GM21526 (cell line): Measurements from ENCODE around the gene ANKRD13D.

Experiments used
- ATAC-seq: cut with Tn5 transposase; IDR thresholded peaks from one replicate; pipeline ENCODE4 v1.9.1; 2021; ENCODE audit warnings: moderate library complexity; ENCODE audit not compliant: unreplicated experiment, low FRiP score

ANKRD13D gene

GRCh38 chr11:67261640-67261945, 27.5 kb upstream of the ANKRD13D start:
- no peak for ATAC-seq

GRCh38 chr11:67261946-67262681, 27.0 kb upstream of the ANKRD13D start:
- ATAC-seq, result no peak

GRCh38 chr11:67262731-67263675, 26.1 kb upstream of the ANKRD13D start:
- ATAC-seq, result no peak

GRCh38 chr11:67264260-67264659, 24.8 kb upstream of the ANKRD13D start:
- no peak for ATAC-seq

GRCh38 chr11:67264877-67265632, 24.0 kb upstream of the ANKRD13D start:
- no peak for ATAC-seq

- no peak for ATAC-seq
These were observed 23.3 kb upstream of the ANKRD13D start for GRCh38 chr11:67265633-67266448.

GRCh38 chr11:67266449-67267187, 22.5 kb upstream of the ANKRD13D start, which contains the start of gene GRK2:
Gene GRK2, plus strand, starts transcription at chr11:67266473. Its CDS starts 227 bp downstream, at chr11:67266700.
- ATAC-seq, result no peak

- peak; percentile 1 for ATAC-seq
These were observed 21.7 kb upstream of the ANKRD13D start for GRCh38 chr11:67267188-67268080.

- ATAC-seq, result peak; percentile 34
These were observed 20.8 kb upstream of the ANKRD13D start for GRCh38 chr11:67268081-67268961.

GRCh38 chr11:67268962-67269268, 20.2 kb upstream of the ANKRD13D start:
- no peak for ATAC-seq

- ATAC-seq, result no peak
These were observed 19.5 kb upstream of the ANKRD13D start for GRCh38 chr11:67269401-67270255.

GRCh38 chr11:67270256-67271204, 18.6 kb upstream of the ANKRD13D start:
- no peak for ATAC-seq

- ATAC-seq, result no peak
These were observed 17.9 kb upstream of the ANKRD13D start for GRCh38 chr11:67271205-67271540.

GRCh38 chr11:67271541-67272284, 17.4 kb upstream of the ANKRD13D start:
- ATAC-seq, result no peak
